Uterus (tissue), 2 donors: ENCODE measurements around the gene CD48.

Experiments
- POLR2A ChIP-seq, 2 donors: fragments of 450-650 bp; IDR thresholded peaks; one replicate each; pipeline ENCODE4 v1.6.1; 2016; ENCODE audit warnings: antibody characterized with exemption in 2 of 2, mild to moderate bottlenecking in 1 of 2, moderate library complexity in 1 of 2
- TF ChIP-seq, protein P1 (sequence below), 4 experiments: fragments of 200-600 bp in 2 of 4; fragments of 450-650 bp in 2 of 4; sonication (generic) in 2 of 4; IDR thresholded peaks; one replicate each; pipeline ENCODE4 v1.5.1; 2016 to 2019; ENCODE audit warnings: antibody characterized with exemption in 4 of 4, mild to moderate bottlenecking in 2 of 4, moderate library complexity in 1 of 4

DNA sequence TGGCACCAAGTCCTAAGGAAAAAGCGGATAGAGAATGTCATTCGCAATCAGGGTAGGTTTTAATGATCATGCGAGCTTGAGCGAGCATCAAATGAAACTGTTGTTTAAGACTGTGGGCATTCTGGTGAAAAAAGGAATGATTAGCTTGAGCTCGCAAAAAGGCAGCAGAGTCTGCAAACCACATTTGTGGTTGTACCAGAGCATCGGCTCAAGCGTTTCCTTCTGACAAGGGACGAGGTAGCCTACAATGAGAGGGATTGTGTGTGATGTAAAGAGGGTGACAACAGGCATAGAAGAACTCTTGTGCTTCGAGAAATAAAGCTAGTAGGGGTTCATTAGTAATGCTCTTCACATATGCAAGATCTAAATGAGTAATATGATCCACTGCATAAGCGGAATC, 11.1 kb upstream of the CD48 start:
- TF ChIP-seq, protein P1, sequence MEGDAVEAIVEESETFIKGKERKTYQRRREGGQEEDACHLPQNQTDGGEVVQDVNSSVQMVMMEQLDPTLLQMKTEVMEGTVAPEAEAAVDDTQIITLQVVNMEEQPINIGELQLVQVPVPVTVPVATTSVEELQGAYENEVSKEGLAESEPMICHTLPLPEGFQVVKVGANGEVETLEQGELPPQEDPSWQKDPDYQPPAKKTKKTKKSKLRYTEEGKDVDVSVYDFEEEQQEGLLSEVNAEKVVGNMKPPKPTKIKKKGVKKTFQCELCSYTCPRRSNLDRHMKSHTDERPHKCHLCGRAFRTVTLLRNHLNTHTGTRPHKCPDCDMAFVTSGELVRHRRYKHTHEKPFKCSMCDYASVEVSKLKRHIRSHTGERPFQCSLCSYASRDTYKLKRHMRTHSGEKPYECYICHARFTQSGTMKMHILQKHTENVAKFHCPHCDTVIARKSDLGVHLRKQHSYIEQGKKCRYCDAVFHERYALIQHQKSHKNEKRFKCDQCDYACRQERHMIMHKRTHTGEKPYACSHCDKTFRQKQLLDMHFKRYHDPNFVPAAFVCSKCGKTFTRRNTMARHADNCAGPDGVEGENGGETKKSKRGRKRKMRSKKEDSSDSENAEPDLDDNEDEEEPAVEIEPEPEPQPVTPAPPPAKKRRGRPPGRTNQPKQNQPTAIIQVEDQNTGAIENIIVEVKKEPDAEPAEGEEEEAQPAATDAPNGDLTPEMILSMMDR (IDR thresholded peaks at IDR 0.05), result no peak
- no peak for TF ChIP-seq POLR2A (IDR thresholded peaks at IDR 0.05)
